Brain microvascular endothelial cell (primary cell): ENCODE measurements around the gene BCL11B.

Experiments
- DNase-seq: peaks from one replicate; pipeline ENCODE4 v3.0.0-alpha.2; 2020
- H3K27ac ChIP-seq: fragments of 250-450 bp; sonication (Bioruptor Pico); 2 replicates; pipeline ENCODE4 v1.5.1; 2020; ENCODE audit warnings: mild to moderate bottlenecking, moderate library complexity
- H3K27me3 ChIP-seq: fragments of 250-450 bp; sonication (Bioruptor Pico); replicated peaks from 2 replicates; pipeline ENCODE4 v1.5.1; 2020; ENCODE audit warnings: mild to moderate bottlenecking
- H3K36me3 ChIP-seq: fragments of 250-450 bp; sonication (Bioruptor Pico); replicated peaks from 2 replicates; pipeline ENCODE4 v1.5.1; 2020; ENCODE audit warnings: mild to moderate bottlenecking
- H3K4me3 ChIP-seq: 2 replicates; pipeline ENCODE4 v1.5.1; 2011; ENCODE audit warnings: low read depth, mild to moderate bottlenecking, control low read depth, low read length, moderate library complexity
- CTCF ChIP-seq: IDR thresholded peaks from 2 replicates; pipeline ENCODE4 v1.5.1; 2011; ENCODE audit warnings: low read depth, mild to moderate bottlenecking, moderate library complexity, low read length, control low read depth, inconsistent platforms; ENCODE audit errors: missing control alignments
- in situ Hi-C: cut with HindIII; loops from 2 replicates; pipeline ENCODE4 v1.10.0; 2017; ENCODE audit warnings: low sequenced_read_pairs, low pct_ligation_motif_present

Gene BCL11B

GRCh38 chr14:99207456-99207855 lies 64.5 kb downstream of the BCL11B start:
- no peaks in the 10 kb centered on the region for H3K27me3 ChIP-seq
- in situ Hi-C loops: no loop called here

GRCh38 chr14:99206090-99206489 lies 65.9 kb downstream of the BCL11B start:
- in situ Hi-C loops: no loop called here
- no peak for TF ChIP-seq CTCF
- no peak for DNase-seq
- Histone ChIP-seq H3K4me3 (no peak overlapping the region), H3K36me3 (no peaks in the 10 kb centered on the region), H3K27me3 (no peaks in the 10 kb centered on the region), H3K27ac (no peak overlapping the region)

More at GRCh38 chr14:99207456-99207855, 64.5 kb downstream of the BCL11B start:
- H3K27ac ChIP-seq: no peak overlapping the region
- H3K4me3 ChIP-seq: no peak overlapping the region
- no peaks in the 10 kb centered on the region for H3K36me3 ChIP-seq
- no peak for TF ChIP-seq CTCF
- DNase-seq: no peak

- DNase-seq: no peak
- H3K27me3 ChIP-seq: no peaks in the 10 kb centered on the region
- in situ Hi-C loops: no loop called here
- H3K36me3 ChIP-seq: no peaks in the 10 kb centered on the region
- no peak overlapping the region for H3K4me3 ChIP-seq
- H3K27ac ChIP-seq: no peak overlapping the region
- TF ChIP-seq CTCF: no peak
These were observed 66.8 kb downstream of the BCL11B start for GRCh38 chr14:99205086-99205688.

GRCh38 chr14:99203801-99204200 lies 68.2 kb downstream of the BCL11B start:
- no peak for DNase-seq
- no peaks in the 10 kb centered on the region for H3K36me3 ChIP-seq
- in situ Hi-C loops: no loop called here
- H3K4me3 ChIP-seq: no peak overlapping the region
- no peaks in the 10 kb centered on the region for H3K27me3 ChIP-seq
- no peak for TF ChIP-seq CTCF
- no peak overlapping the region for H3K27ac ChIP-seq

GRCh38 chr14:99203080-99203479 lies 68.9 kb downstream of the BCL11B start:
- DNase-seq: no peak
- TF ChIP-seq CTCF: no peak
- Histone ChIP-seq H3K4me3 (no peak overlapping the region), H3K36me3 (no peaks in the 10 kb centered on the region), H3K27ac (no peak overlapping the region), H3K27me3 (no peaks in the 10 kb centered on the region)
- in situ Hi-C loops: no loop called here

- no peak for DNase-seq
- in situ Hi-C loops: no loop called here
- Histone ChIP-seq H3K4me3 (no peak overlapping the region), H3K27me3 (no peaks in the 10 kb centered on the region), H3K36me3 (no peaks in the 10 kb centered on the region), H3K27ac (no peak overlapping the region)
- no peak for TF ChIP-seq CTCF
These were observed 69.5 kb downstream of the BCL11B start for GRCh38 chr14:99202516-99202915.
